GM12875 (cell line): Measurements from ENCODE around the gene TRIP13.
A peak's percentile ranks its signal among the peaks of the same experiment; 100 is the strongest.

Source experiments
- H3K4me3 ChIP-seq: one replicate; pipeline ENCODE4 v1.5.1; 2011; ENCODE audit warnings: low read depth, low read length, control low read depth
- TF ChIP-seq, protein P1 (sequence below): IDR thresholded peaks from 2 replicates; pipeline ENCODE4 v1.5.1; 2011; ENCODE audit warnings: low read depth, mild to moderate bottlenecking, control low read depth, inconsistent platforms, low read length, moderate library complexity, borderline replicate concordance; ENCODE audit not compliant: insufficient read depth

The TRIP13 gene

GRCh38 chr5:955886-956761 is 63.4 kb downstream of the TRIP13 start:
- TF ChIP-seq, protein P1, sequence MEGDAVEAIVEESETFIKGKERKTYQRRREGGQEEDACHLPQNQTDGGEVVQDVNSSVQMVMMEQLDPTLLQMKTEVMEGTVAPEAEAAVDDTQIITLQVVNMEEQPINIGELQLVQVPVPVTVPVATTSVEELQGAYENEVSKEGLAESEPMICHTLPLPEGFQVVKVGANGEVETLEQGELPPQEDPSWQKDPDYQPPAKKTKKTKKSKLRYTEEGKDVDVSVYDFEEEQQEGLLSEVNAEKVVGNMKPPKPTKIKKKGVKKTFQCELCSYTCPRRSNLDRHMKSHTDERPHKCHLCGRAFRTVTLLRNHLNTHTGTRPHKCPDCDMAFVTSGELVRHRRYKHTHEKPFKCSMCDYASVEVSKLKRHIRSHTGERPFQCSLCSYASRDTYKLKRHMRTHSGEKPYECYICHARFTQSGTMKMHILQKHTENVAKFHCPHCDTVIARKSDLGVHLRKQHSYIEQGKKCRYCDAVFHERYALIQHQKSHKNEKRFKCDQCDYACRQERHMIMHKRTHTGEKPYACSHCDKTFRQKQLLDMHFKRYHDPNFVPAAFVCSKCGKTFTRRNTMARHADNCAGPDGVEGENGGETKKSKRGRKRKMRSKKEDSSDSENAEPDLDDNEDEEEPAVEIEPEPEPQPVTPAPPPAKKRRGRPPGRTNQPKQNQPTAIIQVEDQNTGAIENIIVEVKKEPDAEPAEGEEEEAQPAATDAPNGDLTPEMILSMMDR: no peak
- H3K4me3 ChIP-seq: no peak overlapping the region

DNA sequence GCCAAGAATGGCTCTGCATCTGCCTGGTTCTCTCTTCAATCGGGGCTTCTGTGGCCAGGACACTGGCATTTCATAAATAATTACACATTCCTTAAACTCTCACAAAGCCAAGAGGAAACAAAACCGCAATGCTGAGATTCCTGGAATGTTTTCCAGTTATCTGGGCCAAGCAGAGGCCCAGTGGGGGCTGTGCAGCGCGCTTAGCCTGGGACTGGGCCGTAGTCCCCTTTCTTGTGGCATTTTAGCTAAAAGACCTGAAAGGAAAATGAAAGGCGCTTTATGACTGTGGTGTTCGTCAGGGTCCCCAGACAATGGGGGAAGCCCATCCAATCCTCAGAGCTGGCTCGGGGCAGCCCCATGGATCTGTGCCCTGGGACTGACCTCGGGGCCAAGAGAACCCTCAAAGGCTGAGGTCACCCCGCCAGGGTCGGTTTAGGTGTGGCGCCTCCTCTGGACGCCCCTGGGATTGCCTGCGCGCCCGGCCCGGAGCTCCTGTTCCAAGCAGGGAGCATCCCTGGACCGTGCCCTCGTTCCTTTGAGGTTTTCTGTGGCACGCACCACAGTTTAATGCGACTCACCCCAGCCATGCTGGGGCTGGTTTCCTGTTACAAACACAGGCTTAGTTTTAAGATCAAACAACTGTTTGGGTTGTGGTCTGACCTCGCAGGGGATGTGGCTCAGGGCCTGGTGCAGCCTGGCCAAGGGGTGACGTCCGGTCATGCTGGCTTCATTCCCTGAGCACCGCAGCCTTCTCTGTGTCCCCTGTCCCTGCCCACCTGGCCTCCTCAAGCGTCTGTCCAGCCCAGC is 64.5 kb downstream of the TRIP13 start:
- TF ChIP-seq, protein P1: peak; percentile 42; the same call in 1 of the 2 replicates
- no peak overlapping the region for H3K4me3 ChIP-seq

GRCh38 chr5:957748-958485 is 65.2 kb downstream of the TRIP13 start:
- TF ChIP-seq, protein P1: no peak
- H3K4me3 ChIP-seq: no peak overlapping the region

- no peak overlapping the region for H3K4me3 ChIP-seq
- TF ChIP-seq, protein P1: no peak
Observed at GRCh38 chr5:958701-959571, 66.3 kb downstream of the TRIP13 start.

DNA sequence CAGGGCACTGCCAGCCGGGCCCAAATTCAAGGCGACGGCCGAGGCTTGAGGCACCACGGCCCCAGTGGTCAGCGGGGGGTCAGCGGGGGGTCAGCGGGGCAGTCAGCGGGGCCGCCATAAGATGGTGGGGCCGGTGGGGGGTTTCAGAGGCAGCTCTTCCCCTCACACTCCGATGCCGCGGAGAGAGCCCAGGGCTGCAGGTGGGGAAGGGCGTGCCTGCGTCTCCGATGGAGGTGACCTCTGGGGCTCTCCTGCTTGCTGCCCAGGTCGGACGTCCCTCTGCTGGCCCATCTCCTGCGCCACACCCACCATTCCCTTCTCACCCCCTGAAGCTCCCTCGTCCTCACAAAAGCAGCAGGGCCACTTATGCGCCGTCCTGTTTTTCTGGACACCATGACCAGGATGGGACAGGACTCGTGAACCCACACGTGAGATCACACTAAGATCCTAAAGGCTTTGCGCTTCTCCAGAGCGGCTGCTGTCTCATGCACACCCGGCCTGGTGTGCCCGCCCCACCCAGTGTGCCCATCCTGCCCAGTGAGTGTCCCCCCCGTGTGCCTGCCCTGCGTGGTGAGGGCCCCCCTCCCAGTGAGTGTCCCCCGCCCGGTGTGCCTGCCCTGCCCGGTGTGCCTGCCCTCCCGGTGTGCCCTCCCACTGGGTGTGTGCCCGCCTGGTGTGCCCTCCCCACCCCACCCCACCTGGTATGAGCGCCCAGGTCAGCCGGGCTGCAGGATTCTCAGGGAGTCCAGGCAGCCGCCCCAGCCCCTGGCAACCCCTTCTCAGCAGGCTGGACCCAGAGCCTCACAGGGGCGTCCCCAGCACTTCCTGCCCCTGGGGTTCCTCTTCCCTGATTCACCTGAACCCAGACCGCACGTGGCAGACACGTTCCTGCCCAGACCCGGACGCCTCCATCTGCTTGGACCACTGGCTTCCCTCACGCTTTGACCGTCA is 67.2 kb downstream of the TRIP13 start:
- H3K4me3 ChIP-seq: no peak overlapping the region
- TF ChIP-seq, protein P1: no peak

DNA sequence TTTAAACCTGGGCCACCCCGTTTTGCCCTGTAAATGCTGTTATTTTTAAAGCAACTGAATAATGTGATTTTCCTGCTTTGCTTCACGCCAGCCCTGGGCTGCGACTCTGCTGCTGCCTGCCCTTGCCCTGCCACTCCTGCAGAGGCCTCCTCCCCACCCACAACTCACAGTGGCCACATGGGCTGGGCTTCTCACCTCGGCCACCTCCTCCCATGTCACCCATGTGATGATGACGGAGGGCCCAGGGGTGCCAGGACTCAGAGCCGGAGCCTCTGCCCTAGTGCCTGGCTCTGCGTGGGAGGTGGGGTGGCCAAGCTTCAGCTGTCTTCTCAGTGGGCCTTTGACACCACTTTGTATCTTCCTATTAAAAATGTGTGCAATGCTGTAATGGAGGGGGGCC is 67.9 kb downstream of the TRIP13 start:
- TF ChIP-seq, protein P1: no peak
- no peak overlapping the region for H3K4me3 ChIP-seq
